CD4-positive, alpha-beta T cell treated with Interleukin-6 at 100 ng/mL for 8 hours (primary cell): ENCODE results near the gene EYS.

ENCODE experiments used
- DNase-seq: peaks from one replicate; pipeline ENCODE4 v3.0.0-alpha.2; 2020; ENCODE audit warnings: mixed read lengths, low spot score

Gene EYS

DNA sequence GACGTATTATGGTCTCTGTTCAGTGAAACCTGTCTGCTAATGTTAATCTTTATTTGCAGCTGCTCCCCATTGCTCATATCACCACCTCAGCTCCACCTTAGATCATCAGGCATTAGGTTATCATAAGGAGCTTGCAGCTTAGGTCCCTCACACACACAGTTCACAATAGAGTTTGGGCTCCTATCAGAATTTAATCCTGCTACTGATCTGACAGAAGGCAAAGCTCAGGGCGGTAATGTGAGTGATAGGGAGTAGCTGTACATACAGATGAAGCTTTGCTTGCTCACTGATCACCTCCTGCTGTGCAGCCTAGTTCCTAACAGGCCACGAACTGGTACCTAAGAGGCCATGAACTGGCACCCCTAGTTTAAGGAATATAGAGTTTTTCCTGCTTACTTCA is 989.7 kb downstream of the EYS start:
- DNase-seq, result no peak

DNA sequence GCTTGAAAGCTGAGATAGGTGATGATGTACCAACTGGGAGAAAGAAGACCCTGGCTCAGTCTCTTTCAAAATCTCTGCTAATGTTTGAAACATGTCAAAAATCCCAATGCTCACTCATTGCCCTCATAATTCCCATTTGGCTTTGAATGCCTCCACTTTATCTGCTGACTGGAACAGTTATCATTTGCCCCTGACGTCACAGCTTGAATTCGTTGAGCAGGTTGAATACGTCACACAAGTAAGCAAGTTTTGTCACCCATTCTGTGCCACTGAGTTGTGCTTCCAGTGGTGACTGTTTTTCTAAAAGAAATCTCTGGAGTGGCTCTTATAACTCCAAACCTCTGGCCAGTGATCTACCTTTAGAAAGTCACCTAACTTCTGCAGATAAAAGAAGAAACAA is 991.4 kb downstream of the EYS start:
- no peak for DNase-seq

DNA sequence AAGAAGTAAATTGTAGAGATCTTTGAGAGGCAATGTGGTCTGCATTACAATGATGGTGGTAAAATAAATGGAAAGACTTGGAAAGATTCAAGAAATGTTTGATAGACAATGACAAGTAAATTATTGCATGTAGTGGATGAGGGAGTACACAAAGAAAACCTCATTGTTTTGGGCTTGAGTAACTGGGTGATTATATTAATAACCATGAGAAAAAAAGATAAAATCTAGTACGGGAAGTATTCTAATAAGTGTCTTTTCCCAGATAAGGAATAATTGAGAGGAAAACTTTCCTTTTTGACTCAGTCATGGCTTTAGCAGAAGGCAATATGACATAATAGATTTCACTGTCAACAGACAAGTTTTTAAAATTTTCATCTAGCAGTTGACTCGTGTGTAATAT is 993.0 kb downstream of the EYS start:
- no peak for DNase-seq

- no peak for DNase-seq
Observed at GRCh38 chr6:64713175-64713574, 993.9 kb downstream of the EYS start.

DNA sequence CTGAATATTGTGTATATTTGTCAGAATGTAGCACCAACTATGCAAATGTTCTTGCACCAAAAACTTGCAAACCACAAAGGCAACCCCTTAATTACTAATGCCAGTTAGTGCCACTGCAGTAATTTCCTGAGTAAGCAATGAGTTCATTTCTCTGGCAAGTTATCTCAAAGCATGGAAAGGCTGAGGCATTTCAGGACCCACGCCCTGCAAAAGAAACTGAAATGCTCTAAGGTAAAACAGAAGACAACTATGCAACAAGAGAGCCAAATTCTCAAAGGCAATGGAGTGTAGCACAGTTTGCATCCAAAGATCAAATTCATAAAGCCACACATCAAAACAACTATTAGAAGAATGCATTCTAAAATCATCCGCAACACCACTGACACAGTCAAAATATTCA is 994.4 kb downstream of the EYS start:
- no peak for DNase-seq

GRCh38 chr6:64703922-64704321 is 1003.1 kb downstream of the EYS start:
- DNase-seq, result no peak

- no peak for DNase-seq
Observed at GRCh38 chr6:64696053-64696452, 1011.0 kb downstream of the EYS start.

DNA sequence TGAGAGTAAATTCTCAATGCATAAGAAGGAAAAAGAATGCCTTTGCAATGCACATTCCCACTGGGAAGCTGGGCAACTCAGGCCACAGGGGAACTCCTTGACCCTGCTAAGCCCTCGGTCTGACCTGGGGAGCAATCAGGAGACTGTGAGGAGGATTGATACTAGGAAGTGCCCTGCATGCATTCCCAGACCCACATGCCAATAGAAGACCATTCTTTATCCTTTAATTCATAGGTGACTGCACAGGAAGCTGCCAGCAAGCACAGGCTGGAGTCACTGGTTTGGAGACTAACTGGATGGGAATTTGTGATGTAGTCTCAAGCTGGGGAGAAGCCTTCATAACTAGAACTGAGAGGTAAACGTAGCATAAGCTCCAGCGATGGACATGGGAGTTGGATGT is 1012.7 kb downstream of the EYS start:
- DNase-seq, result no peak

GRCh38 chr6:64691064-64691463 is 1016.0 kb downstream of the EYS start:
- DNase-seq, result no peak

GRCh38 chr6:64685401-64685800 is 1021.6 kb downstream of the EYS start:
- no peak for DNase-seq

- no peak for DNase-seq
Observed at GRCh38 chr6:64683682-64684081, 1023.3 kb downstream of the EYS start.

GRCh38 chr6:64681416-64682160 is 1025.4 kb downstream of the EYS start:
- no peak for DNase-seq

- no peak for DNase-seq
Observed at GRCh38 chr6:64680446-64680845, 1026.6 kb downstream of the EYS start.

GRCh38 chr6:64679416-64679815 is 1027.6 kb downstream of the EYS start:
- DNase-seq, result no peak

GRCh38 chr6:64672651-64673050 is 1034.4 kb downstream of the EYS start:
- DNase-seq, result no peak

- DNase-seq, result no peak
Observed at GRCh38 chr6:64672131-64672530, 1034.9 kb downstream of the EYS start.

DNA sequence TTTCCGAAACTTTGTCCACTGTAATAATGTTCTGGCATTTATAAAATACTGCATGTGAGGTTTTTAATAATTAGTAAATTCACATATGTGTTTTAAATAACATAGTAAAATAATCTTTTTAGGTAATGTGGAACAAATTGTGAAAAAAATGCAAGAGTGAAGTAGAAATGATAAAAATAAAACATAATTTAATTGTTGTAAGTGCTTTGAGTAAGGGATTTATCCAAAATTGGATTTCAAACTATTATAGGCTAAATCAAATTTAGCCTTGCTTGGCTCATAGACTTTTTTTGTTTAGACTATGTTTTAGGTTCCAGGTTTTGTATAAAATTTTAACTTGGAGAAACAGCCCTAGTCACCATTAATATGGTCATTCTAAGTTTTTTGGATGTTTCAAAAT is 1041.9 kb downstream of the EYS start:
- DNase-seq, result no peak

GRCh38 chr6:64664480-64664879 is 1042.5 kb downstream of the EYS start:
- no peak for DNase-seq

GRCh38 chr6:64644024-64644423 is 1063.0 kb downstream of the EYS start:
- DNase-seq, result no peak

DNA sequence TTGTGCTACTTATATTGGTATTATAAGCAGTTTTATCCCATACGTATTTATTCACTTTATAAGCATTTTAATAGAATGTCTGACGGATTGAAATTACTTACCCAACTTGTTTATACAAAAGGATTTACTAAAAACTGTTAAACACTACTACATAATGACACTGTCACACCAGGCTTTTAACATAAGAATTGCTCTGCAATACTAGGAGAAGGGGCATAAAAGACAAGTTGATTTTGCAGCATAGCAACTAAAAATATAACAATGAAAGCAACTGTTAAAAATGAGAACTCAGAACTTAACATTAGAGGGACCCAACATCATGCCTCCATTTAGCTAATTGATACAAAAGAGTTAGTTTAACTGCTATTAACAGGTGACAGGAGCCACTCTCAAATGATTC is 1076.1 kb downstream of the EYS start:
- no peak for DNase-seq

GRCh38 chr6:64622944-64623343 is 1084.1 kb downstream of the EYS start:
- DNase-seq, result no peak

GRCh38 chr6:64602993-64603392 is 1104.0 kb downstream of the EYS start:
- no peak for DNase-seq

GRCh38 chr6:64591676-64592036 is 1115.4 kb downstream of the EYS start:
- no peak for DNase-seq

DNA sequence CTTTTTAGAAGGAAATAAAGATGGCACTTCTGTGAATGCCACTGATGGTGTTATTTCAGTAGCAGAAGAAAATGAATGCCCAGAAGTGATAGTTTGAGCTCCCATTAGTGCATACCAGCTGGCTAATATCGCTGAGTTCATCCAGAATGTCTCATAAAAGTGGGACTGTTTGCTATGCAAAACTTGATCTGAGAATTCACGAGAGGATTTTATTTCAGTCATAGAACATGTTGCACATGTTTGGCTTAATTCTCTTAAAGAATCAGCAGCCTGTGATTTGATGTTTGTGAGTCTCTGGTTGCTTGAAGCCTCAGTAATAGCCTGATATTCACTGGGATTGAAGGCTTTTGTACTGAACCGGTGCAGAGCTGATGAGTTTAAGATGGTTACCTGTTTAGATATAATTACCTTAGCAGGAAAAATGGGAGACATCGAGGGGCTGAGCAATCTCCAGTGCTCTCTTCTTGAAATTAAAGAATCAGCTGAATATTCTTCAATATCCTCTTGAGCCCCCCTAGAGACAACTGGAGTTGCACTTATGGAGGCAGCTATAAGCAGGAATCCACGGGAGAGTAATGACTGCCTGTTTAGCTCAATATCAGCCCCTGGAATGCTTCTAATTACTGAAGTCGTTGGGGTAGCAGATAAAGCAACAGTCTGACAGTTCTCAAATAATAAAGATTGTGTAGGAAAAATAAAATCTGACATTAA is 1115.9 kb downstream of the EYS start:
- no peak for DNase-seq
